GM23338 (cell line): ENCODE measurements around the gene RFK.

ENCODE experiments used
- CREB1 ChIP-seq: fragments of 250-450 bp; sonication (Bioruptor Pico); IDR thresholded peaks from 2 replicates; pipeline ENCODE4 v1.5.0; 2020; ENCODE audit warnings: low read depth, mild to moderate bottlenecking, moderate library complexity
- EZH2 ChIP-seq: fragments of 200-600 bp; sonication (generic); IDR thresholded peaks from one replicate; pipeline ENCODE4 v1.8.0; 2017; ENCODE audit warnings: antibody characterized with exemption, mild to moderate bottlenecking, low read depth; ENCODE audit not compliant: unreplicated experiment
- EZH2phosphoT487 ChIP-seq: fragments of 200-600 bp; sonication (generic); IDR thresholded peaks from one replicate; pipeline ENCODE4 v1.8.1; 2018; ENCODE audit warnings: antibody characterized with exemption; ENCODE audit not compliant: unreplicated experiment
- JUNB ChIP-seq: IDR thresholded peaks from one replicate; pipeline ENCODE4 v1.6.1; 2016; ENCODE audit warnings: antibody characterized with exemption; ENCODE audit not compliant: unreplicated experiment
- POLR2AphosphoS5 ChIP-seq: IDR thresholded peaks from 2 replicates; pipeline ENCODE4 v1.6.1; 2016; ENCODE audit warnings: antibody characterized with exemption, low read depth
- ZNF331 ChIP-seq: fragments of 250-450 bp; sonication (Bioruptor Pico); IDR thresholded peaks from 2 replicates; pipeline ENCODE4 v1.5.0; 2020; ENCODE audit warnings: low read depth, mild to moderate bottlenecking, moderate library complexity
- TF ChIP-seq, protein P1 (sequence below), 2 experiments: fragments of 200-600 bp in 1 of 2; sonication (generic) in 1 of 2; conservative IDR thresholded peaks; 2 replicates each; pipeline versions ENCODE4 v1.5.1 to v1.6.1; 2016 to 2017; ENCODE audit warnings: antibody characterized with exemption in 2 of 2, low read depth in 2 of 2, mild to moderate bottlenecking in 2 of 2, moderate library complexity in 1 of 2
- TF ChIP-seq, protein P2 (sequence below): IDR thresholded peaks from one replicate; pipeline ENCODE4 v1.6.1; 2018; ENCODE audit warnings: antibody characterized with exemption; ENCODE audit not compliant: unreplicated experiment
- TF ChIP-seq, protein P3 (sequence below): fragments of 250-450 bp; sonication (Bioruptor Pico); IDR thresholded peaks from 2 replicates; pipeline ENCODE4 v1.5.0; 2020; ENCODE audit warnings: mild to moderate bottlenecking, moderate library complexity

- TF ChIP-seq POLR2AphosphoS5 (no peak), JUNB (no peak), CREB1 (CRISPR knock-in tag) (no peak), EZH2 (no peak), EZH2phosphoT487 (no peak), ZNF331 (CRISPR knock-in tag) (no peak)
- TF ChIP-seq, protein P1, sequence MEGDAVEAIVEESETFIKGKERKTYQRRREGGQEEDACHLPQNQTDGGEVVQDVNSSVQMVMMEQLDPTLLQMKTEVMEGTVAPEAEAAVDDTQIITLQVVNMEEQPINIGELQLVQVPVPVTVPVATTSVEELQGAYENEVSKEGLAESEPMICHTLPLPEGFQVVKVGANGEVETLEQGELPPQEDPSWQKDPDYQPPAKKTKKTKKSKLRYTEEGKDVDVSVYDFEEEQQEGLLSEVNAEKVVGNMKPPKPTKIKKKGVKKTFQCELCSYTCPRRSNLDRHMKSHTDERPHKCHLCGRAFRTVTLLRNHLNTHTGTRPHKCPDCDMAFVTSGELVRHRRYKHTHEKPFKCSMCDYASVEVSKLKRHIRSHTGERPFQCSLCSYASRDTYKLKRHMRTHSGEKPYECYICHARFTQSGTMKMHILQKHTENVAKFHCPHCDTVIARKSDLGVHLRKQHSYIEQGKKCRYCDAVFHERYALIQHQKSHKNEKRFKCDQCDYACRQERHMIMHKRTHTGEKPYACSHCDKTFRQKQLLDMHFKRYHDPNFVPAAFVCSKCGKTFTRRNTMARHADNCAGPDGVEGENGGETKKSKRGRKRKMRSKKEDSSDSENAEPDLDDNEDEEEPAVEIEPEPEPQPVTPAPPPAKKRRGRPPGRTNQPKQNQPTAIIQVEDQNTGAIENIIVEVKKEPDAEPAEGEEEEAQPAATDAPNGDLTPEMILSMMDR (conservative IDR thresholded peaks at IDR 0.05; ENCODE audit: low read depth in 2 of 2), result no peak
- TF ChIP-seq, protein P2, sequence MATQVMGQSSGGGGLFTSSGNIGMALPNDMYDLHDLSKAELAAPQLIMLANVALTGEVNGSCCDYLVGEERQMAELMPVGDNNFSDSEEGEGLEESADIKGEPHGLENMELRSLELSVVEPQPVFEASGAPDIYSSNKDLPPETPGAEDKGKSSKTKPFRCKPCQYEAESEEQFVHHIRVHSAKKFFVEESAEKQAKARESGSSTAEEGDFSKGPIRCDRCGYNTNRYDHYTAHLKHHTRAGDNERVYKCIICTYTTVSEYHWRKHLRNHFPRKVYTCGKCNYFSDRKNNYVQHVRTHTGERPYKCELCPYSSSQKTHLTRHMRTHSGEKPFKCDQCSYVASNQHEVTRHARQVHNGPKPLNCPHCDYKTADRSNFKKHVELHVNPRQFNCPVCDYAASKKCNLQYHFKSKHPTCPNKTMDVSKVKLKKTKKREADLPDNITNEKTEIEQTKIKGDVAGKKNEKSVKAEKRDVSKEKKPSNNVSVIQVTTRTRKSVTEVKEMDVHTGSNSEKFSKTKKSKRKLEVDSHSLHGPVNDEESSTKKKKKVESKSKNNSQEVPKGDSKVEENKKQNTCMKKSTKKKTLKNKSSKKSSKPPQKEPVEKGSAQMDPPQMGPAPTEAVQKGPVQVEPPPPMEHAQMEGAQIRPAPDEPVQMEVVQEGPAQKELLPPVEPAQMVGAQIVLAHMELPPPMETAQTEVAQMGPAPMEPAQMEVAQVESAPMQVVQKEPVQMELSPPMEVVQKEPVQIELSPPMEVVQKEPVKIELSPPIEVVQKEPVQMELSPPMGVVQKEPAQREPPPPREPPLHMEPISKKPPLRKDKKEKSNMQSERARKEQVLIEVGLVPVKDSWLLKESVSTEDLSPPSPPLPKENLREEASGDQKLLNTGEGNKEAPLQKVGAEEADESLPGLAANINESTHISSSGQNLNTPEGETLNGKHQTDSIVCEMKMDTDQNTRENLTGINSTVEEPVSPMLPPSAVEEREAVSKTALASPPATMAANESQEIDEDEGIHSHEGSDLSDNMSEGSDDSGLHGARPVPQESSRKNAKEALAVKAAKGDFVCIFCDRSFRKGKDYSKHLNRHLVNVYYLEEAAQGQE, result no peak
- TF ChIP-seq, protein P3, sequence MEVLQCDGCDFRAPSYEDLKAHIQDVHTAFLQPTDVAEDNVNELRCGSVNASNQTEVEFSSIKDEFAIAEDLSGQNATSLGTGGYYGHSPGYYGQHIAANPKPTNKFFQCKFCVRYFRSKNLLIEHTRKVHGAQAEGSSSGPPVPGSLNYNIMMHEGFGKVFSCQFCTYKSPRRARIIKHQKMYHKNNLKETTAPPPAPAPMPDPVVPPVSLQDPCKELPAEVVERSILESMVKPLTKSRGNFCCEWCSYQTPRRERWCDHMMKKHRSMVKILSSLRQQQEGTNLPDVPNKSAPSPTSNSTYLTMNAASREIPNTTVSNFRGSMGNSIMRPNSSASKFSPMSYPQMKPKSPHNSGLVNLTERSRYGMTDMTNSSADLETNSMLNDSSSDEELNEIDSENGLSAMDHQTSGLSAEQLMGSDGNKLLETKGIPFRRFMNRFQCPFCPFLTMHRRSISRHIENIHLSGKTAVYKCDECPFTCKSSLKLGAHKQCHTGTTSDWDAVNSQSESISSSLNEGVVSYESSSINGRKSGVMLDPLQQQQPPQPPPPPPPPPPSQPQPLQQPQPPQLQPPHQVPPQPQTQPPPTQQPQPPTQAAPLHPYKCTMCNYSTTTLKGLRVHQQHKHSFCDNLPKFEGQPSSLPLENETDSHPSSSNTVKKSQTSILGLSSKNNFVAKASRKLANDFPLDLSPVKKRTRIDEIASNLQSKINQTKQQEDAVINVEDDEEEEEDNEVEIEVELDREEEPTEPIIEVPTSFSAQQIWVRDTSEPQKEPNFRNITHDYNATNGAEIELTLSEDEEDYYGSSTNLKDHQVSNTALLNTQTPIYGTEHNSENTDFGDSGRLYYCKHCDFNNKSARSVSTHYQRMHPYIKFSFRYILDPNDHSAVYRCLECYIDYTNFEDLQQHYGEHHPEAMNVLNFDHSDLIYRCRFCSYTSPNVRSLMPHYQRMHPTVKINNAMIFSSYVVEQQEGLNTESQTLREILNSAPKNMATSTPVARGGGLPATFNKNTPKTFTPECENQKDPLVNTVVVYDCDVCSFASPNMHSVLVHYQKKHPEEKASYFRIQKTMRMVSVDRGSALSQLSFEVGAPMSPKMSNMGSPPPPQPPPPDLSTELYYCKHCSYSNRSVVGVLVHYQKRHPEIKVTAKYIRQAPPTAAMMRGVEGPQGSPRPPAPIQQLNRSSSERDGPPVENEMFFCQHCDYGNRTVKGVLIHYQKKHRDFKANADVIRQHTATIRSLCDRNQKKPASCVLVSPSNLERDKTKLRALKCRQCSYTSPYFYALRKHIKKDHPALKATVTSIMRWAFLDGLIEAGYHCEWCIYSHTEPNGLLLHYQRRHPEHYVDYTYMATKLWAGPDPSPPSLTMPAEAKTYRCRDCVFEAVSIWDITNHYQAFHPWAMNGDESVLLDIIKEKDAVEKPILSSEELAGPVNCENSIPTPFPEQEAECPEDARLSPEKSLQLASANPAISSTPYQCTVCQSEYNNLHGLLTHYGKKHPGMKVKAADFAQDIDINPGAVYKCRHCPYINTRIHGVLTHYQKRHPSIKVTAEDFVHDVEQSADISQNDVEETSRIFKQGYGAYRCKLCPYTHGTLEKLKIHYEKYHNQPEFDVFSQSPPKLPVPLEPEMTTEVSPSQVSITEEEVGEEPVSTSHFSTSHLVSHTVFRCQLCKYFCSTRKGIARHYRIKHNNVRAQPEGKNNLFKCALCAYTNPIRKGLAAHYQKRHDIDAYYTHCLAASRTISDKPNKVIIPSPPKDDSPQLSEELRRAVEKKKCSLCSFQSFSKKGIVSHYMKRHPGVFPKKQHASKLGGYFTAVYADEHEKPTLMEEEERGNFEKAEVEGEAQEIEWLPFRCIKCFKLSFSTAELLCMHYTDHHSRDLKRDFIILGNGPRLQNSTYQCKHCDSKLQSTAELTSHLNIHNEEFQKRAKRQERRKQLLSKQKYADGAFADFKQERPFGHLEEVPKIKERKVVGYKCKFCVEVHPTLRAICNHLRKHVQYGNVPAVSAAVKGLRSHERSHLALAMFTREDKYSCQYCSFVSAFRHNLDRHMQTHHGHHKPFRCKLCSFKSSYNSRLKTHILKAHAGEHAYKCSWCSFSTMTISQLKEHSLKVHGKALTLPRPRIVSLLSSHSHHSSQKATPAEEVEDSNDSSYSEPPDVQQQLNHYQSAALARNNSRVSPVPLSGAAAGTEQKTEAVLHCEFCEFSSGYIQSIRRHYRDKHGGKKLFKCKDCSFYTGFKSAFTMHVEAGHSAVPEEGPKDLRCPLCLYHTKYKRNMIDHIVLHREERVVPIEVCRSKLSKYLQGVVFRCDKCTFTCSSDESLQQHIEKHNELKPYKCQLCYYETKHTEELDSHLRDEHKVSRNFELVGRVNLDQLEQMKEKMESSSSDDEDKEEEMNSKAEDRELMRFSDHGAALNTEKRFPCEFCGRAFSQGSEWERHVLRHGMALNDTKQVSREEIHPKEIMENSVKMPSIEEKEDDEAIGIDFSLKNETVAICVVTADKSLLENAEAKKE (CRISPR knock-in tag), result no peak
These were observed 23.7 kb downstream of the RFK start for GRCh38 chr9:76370396-76371023.
